GM12878 (cell line): ENCODE results near the gene GOSR1. TPM values are rescaled to one million over a fixed set of nuclear protein-coding genes. Genes with fewer than 3 reads are reported as not detected.

Experiments used
- ATAC-seq: fragments of 200-7000 bp; cut with Tn5 transposase; 3 replicates; pipeline ENCODE4 v1.9.1; 2020; ENCODE audit warnings: mild to moderate bottlenecking, moderate library complexity
- BruUV-seq: library from RNA; stranded (reverse); fragments of 400-500 nt; replicated peaks from 2 replicates; lab custom pipeline; 2021; lab: Mats Ljungman, UMichigan
- CTCF ChIA-PET: fragments of 300-600 bp; sonication (Branson Sonifier 250); formaldehyde crosslinking; extraction: SDS; loops from one replicate; lab custom pipeline; 2021; ENCODE audit warnings: inconsistent platforms; lab: Yijun Ruan, JAX
- POLR2A ChIA-PET: fragments of 350-600 bp; formaldehyde crosslinking; extraction: SDS; loops from one replicate; lab custom pipeline; 2021; ENCODE audit warnings: inconsistent platforms; lab: Charles Lee
- RAD21 ChIA-PET: fragments of 300-600 bp; sonication (Branson Sonifier 250); formaldehyde crosslinking; loops from one replicate; lab custom pipeline; 2023; ENCODE audit warnings: antibody characterized with exemption; ENCODE audit not compliant: unreplicated experiment; lab: Charles Lee
- SMC1A ChIA-PET: fragments of 300-600 bp; sonication (Branson Sonifier 250); formaldehyde crosslinking; loops from one replicate; lab custom pipeline; 2023; ENCODE audit not compliant: unreplicated experiment, uncharacterized antibody; lab: Charles Lee
- DNase-seq: peaks from one replicate; pipeline ENCODE4 v3.0.0-alpha.2; 2011; ENCODE audit warnings: low read depth, low spot score
- FAIRE-seq: peaks from 3 replicates; lab custom pipeline; 2011; peaks lifted over from hg19 to GRCh38; lab: Jason Lieb, UNC
- H2AFZ ChIP-seq: 2 replicates; pipeline ENCODE4 v1.6.0; 2011; ENCODE audit warnings: low read depth, low read length, control low read depth; ENCODE audit not compliant: control insufficient read depth
- H3K27ac ChIP-seq: 2 replicates; pipeline ENCODE4 v1.5.1; 2011; ENCODE audit warnings: control low read depth; ENCODE audit not compliant: control insufficient read depth, insufficient read depth
- H3K27me3 ChIP-seq, 2 experiments: replicated peaks in 1 of 2; 2 replicates each; pipeline versions ENCODE4 v1.6.0 to v1.6.1; 2011; ENCODE audit warnings: low read length in 1 of 2; ENCODE audit not compliant: control insufficient read depth in 2 of 2, insufficient read depth in 2 of 2
- H3K36me3 ChIP-seq, 2 experiments: 2 replicates each; pipeline ENCODE4 v1.5.1; 2011; ENCODE audit warnings: low read length in 1 of 2; ENCODE audit not compliant: control insufficient read depth in 2 of 2, insufficient read depth in 2 of 2
- H3K4me1 ChIP-seq: 2 replicates; pipeline ENCODE4 v1.6.1; 2011; ENCODE audit warnings: mild to moderate bottlenecking, low read length, moderate library complexity, mixed read lengths; ENCODE audit not compliant: control insufficient read depth, insufficient read depth
- H3K4me2 ChIP-seq: 2 replicates; pipeline ENCODE4 v1.6.0; 2011; ENCODE audit warnings: control low read depth; ENCODE audit not compliant: control insufficient read depth, insufficient read depth
- H3K4me3 ChIP-seq: fragments of 200-600 bp; sonication (generic); 2 replicates; pipeline ENCODE4 v1.5.1; 2016
- H3K79me2 ChIP-seq: 2 replicates; pipeline ENCODE4 v1.6.0; 2011; ENCODE audit warnings: low read length; ENCODE audit not compliant: control insufficient read depth, insufficient read depth
- H3K9ac ChIP-seq: 2 replicates; pipeline ENCODE4 v1.8.0; 2011; ENCODE audit warnings: low read length, control low read depth, mixed read lengths; ENCODE audit not compliant: control insufficient read depth, insufficient read depth
- H3K9me3 ChIP-seq: replicated peaks from 3 replicates; pipeline ENCODE4 v1.5.1; 2011; ENCODE audit warnings: mild to moderate bottlenecking, low read length; ENCODE audit not compliant: control insufficient read depth, insufficient read depth
- H4K20me1 ChIP-seq: 2 replicates; pipeline ENCODE4 v1.6.0; 2011; ENCODE audit not compliant: control insufficient read depth, insufficient read depth
- BACH1 ChIP-seq: fragments of 450-650 bp; IDR thresholded peaks from 2 replicates; pipeline ENCODE4 v1.6.1; 2017; ENCODE audit warnings: mild to moderate bottlenecking, borderline replicate concordance
- CREB1 ChIP-seq: IDR thresholded peaks from 2 replicates; pipeline ENCODE4 v1.6.1; 2012; ENCODE audit warnings: low read depth, mild to moderate bottlenecking, inconsistent platforms
- IKZF1 ChIP-seq: fragments of 450-650 bp; conservative IDR thresholded peaks from 2 replicates; pipeline ENCODE4 v1.6.1; 2017; ENCODE audit warnings: antibody characterized with exemption, mild to moderate bottlenecking
- RB1 ChIP-seq: fragments of 450-650 bp; formaldehyde crosslinking; IDR thresholded peaks from 2 replicates; pipeline ENCODE4 v1.6.1; 2017; ENCODE audit warnings: mild to moderate bottlenecking, borderline replicate concordance
- STAT3 ChIP-seq: IDR thresholded peaks from 2 replicates; pipeline ENCODE4 v1.6.1; 2011; ENCODE audit warnings: low read depth, low read length, improper control_type of control experiment
- WGBS: methylation state at CpG from one replicate; pipeline ENCODE4 v1.1.6; 2016; ENCODE audit warnings: low lambda C conversion rate; ENCODE audit not compliant: insufficient replicate concordance, insufficient coverage; ENCODE audit errors: missing lambda C conversion rate; 5-methylcytosine and 5-hydroxymethylcytosine counted together
- in situ Hi-C: fragments of 300-500 bp; cut with MboI; formaldehyde crosslinking; loops from 9 replicates; pipeline ENCODE4 v1.14.3; 2018; ENCODE audit warnings: mixed read lengths
- intact Hi-C: fragments of 100-400 bp; cut with micrococcal nuclease; formaldehyde crosslinking; loops from one replicate; pipeline ENCODE4 v1.14.2; 2022; ENCODE audit not compliant: unreplicated experiment
- polyA plus RNA-seq, 11 experiments: library from polyadenylated mRNA; depleted of rRNA in 4 of 11; unstranded in 6 of 11; stranded (reverse) in 5 of 11; fragments of >200 nt; fragmentation: Nextera tagmentation in 4 of 11; fragmentation: Illumina TruSeq in 1 of 11; extraction: Ambion mirVana in 4 of 11; extraction: Trizol in 1 of 11; gene quantifications; 1 replicate in 1 of 11; 2 replicates in 10 of 11; pipeline versions ENCODE4 v1.2.1 to v1.2.3, GENCODE V29; 2011 to 2016; ENCODE audit warnings: inconsistent platforms in 2 of 11, missing spikeins in 2 of 11, low read depth in 1 of 11
- total RNA-seq, 4 experiments: library from RNA; depleted of rRNA in 3 of 4; stranded (reverse); fragments of >200 nt in 3 of 4; fragmentation: Illumina TruSeq in 1 of 4; extraction: Trizol in 1 of 4; gene quantifications; 2 replicates each; pipeline versions ENCODE4 v1.2.1 to v1.2.3, GENCODE V29; 2013 to 2021
- TF ChIP-seq, protein P1 (sequence below): IDR thresholded peaks from 2 replicates; pipeline ENCODE4 v1.6.1; 2012; ENCODE audit warnings: low read depth, low read length, improper control_type of control experiment
- TF ChIP-seq, protein P2 (sequence below): fragments of 450-650 bp; IDR thresholded peaks from 2 replicates; pipeline ENCODE4 v1.6.1; 2016; ENCODE audit warnings: mild to moderate bottlenecking, moderate library complexity, borderline replicate concordance
- TF ChIP-seq, protein P3 (sequence below): IDR thresholded peaks from 2 replicates; pipeline ENCODE4 v1.6.1; 2012; ENCODE audit warnings: low read depth, low read length, improper control_type of control experiment

Gene GOSR1
- total and polyA plus RNA-seq, 10 of the 15 experiments (the other 5 are each of a cell fraction or from before 2014, with no cell fraction given), result 21.4 to 99.3 (median 42.9) TPM

DNA sequence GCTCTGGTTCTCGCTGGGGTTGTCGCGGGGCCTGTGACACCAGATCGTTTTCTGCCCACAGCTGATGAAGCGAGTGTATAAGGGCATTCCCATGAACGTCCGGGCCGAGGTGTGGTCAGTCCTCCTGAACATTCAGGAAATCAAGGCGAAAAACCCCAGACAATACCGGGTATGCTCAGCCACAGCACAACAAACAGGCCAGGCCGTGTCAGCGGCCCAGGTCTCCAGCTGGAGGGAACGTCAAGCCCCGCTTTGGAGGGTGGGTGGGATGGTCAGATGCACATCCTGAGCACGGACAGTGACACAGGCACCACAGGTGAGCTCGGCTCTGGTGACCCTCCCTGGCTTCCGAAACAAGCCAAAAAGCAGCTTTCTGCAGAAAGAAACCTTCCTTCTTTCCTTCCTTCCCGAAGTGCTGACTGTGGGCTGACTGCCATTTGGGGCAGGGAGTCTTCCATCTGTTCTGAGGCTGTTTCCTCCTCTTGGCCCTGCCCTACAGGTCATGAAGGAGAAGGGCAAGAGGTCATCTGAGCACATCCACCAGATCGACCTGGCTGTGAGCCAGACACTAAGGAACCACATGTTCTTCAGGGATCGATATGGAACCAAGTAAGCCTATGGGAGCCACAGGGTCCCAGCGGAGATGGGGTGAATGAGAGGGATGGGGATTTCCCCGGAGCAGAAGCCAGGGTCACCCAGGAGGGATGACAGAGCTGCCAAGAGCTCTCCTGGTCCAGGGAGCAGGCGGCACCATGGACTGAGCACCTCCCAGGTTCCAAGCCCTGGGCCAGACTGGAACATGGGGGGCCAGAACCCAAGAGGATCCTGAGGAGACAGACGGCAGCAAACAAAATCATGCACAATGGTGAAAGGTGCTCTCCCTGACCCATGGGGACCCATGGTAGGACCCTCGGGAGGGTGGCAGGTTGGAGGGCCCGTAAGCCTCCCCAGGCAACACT is 79.4 kb downstream of the GOSR1 start:
- ATAC-seq, result no peak
- 69% methylated on average over 26 of the region's 26 CpGs for WGBS
- intact Hi-C loops, result loop anchor here (5.0 kb wide), 1 partner anchor 214 kb away; no protein-coding TSS in a partner anchor
- Histone ChIP-seq H3K9ac (no peak overlapping the region), H4K20me1 (no peaks in the 10 kb centered on the region), H3K79me2 (no peaks in the 10 kb centered on the region), H3K36me3 (no peaks in the 10 kb centered on the region), H3K27ac (no peak overlapping the region), H2AFZ (no peak overlapping the region), H3K4me2 (no peak overlapping the region), H3K4me3 (no peak overlapping the region), H3K9me3 (no peaks in the 10 kb centered on the region), H3K4me1 (no peaks in the 10 kb centered on the region), H3K27me3 (no peaks in the 10 kb centered on the region; a peak in 1 of 4 replicates)
- FAIRE-seq, result no peak
- ChIA-PET CTCF (interaction anchor here (1.6 to 2.2 kb wide), 2 partner anchors 216 to 220 kb away, joined by 3 to 10 read pairs; no protein-coding TSS in a partner anchor), POLR2A (interaction anchor here (0.7 kb wide), 1 partner anchor 214 kb away, joined by 3 read pairs; no protein-coding TSS in a partner anchor), SMC1A (no interaction called here), RAD21 (interaction anchor here (1.5 kb wide), 1 partner anchor 216 kb away, joined by 6 read pairs; no protein-coding TSS in a partner anchor)
- DNase-seq, result no peak
- in situ Hi-C loops, result no loop called here
- TF ChIP-seq, protein P1, sequence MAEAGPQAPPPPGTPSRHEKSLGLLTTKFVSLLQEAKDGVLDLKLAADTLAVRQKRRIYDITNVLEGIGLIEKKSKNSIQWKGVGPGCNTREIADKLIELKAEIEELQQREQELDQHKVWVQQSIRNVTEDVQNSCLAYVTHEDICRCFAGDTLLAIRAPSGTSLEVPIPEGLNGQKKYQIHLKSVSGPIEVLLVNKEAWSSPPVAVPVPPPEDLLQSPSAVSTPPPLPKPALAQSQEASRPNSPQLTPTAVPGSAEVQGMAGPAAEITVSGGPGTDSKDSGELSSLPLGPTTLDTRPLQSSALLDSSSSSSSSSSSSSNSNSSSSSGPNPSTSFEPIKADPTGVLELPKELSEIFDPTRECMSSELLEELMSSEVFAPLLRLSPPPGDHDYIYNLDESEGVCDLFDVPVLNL, result no peak
- TF ChIP-seq CREB1, result no peak
- TF ChIP-seq, protein P2, sequence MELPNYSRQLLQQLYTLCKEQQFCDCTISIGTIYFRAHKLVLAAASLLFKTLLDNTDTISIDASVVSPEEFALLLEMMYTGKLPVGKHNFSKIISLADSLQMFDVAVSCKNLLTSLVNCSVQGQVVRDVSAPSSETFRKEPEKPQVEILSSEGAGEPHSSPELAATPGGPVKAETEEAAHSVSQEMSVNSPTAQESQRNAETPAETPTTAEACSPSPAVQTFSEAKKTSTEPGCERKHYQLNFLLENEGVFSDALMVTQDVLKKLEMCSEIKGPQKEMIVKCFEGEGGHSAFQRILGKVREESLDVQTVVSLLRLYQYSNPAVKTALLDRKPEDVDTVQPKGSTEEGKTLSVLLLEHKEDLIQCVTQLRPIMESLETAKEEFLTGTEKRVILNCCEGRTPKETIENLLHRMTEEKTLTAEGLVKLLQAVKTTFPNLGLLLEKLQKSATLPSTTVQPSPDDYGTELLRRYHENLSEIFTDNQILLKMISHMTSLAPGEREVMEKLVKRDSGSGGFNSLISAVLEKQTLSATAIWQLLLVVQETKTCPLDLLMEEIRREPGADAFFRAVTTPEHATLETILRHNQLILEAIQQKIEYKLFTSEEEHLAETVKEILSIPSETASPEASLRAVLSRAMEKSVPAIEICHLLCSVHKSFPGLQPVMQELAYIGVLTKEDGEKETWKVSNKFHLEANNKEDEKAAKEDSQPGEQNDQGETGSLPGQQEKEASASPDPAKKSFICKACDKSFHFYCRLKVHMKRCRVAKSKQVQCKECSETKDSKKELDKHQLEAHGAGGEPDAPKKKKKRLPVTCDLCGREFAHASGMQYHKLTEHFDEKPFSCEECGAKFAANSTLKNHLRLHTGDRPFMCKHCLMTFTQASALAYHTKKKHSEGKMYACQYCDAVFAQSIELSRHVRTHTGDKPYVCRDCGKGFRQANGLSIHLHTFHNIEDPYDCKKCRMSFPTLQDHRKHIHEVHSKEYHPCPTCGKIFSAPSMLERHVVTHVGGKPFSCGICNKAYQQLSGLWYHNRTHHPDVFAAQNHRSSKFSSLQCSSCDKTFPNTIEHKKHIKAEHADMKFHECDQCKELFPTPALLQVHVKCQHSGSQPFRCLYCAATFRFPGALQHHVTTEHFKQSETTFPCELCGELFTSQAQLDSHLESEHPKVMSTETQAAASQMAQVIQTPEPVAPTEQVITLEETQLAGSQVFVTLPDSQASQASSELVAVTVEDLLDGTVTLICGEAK, result no peak
- TF ChIP-seq, protein P3, sequence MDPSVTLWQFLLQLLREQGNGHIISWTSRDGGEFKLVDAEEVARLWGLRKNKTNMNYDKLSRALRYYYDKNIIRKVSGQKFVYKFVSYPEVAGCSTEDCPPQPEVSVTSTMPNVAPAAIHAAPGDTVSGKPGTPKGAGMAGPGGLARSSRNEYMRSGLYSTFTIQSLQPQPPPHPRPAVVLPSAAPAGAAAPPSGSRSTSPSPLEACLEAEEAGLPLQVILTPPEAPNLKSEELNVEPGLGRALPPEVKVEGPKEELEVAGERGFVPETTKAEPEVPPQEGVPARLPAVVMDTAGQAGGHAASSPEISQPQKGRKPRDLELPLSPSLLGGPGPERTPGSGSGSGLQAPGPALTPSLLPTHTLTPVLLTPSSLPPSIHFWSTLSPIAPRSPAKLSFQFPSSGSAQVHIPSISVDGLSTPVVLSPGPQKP, result no peak
- TF ChIP-seq RB1, result no peak
- TF ChIP-seq IKZF1, result no peak
- TF ChIP-seq BACH1, result no peak
- TF ChIP-seq STAT3, result no peak
- no TSS peak for BruUV-seq
